Stimulated activated naive CD4-positive, alpha-beta T cell treated with Interleukin-2 at 50 U/mL for 16 hours (primary cell): ENCODE results near the gene PTPRT.

Experiments
- DNase-seq: peaks from one replicate; lab custom pipeline; 2025; lab: John Stamatoyannopoulos, UW

PTPRT gene

GRCh38 chr20:42795111-42795695 lies 394.5 kb downstream of the PTPRT start:
- DNase-seq, result no peak

GRCh38 chr20:42792052-42792451 lies 397.7 kb downstream of the PTPRT start:
- no peak for DNase-seq

- no peak for DNase-seq
Observed at GRCh38 chr20:42790111-42790510, 399.6 kb downstream of the PTPRT start.

GRCh38 chr20:42788707-42789106 lies 401.0 kb downstream of the PTPRT start:
- DNase-seq, result no peak

GRCh38 chr20:42785041-42785440 lies 404.7 kb downstream of the PTPRT start:
- no peak for DNase-seq

- no peak for DNase-seq
Observed at GRCh38 chr20:42779216-42779615, 410.5 kb downstream of the PTPRT start.

GRCh38 chr20:42775866-42776265 lies 413.8 kb downstream of the PTPRT start:
- no peak for DNase-seq

GRCh38 chr20:42775037-42775436 lies 414.7 kb downstream of the PTPRT start:
- DNase-seq, result no peak

- no peak for DNase-seq
Observed at GRCh38 chr20:42763015-42763414, 426.7 kb downstream of the PTPRT start.

GRCh38 chr20:42756991-42757390 lies 432.7 kb downstream of the PTPRT start:
- no peak for DNase-seq

GRCh38 chr20:42754706-42755105 lies 435.0 kb downstream of the PTPRT start:
- no peak for DNase-seq

GRCh38 chr20:42752620-42753019 lies 437.1 kb downstream of the PTPRT start:
- DNase-seq, result no peak

- DNase-seq, result no peak
Observed at GRCh38 chr20:42749556-42749955, 440.1 kb downstream of the PTPRT start.

GRCh38 chr20:42747765-42748411 lies 441.8 kb downstream of the PTPRT start:
- no peak for DNase-seq

GRCh38 chr20:42744756-42745465 lies 444.8 kb downstream of the PTPRT start:
- DNase-seq, result no peak

GRCh38 chr20:42742926-42743325 lies 446.8 kb downstream of the PTPRT start:
- DNase-seq, result no peak

- no peak for DNase-seq
Observed at GRCh38 chr20:42741906-42742305, 447.8 kb downstream of the PTPRT start.

- no peak for DNase-seq
Observed at GRCh38 chr20:42740226-42740870, 449.4 kb downstream of the PTPRT start.

GRCh38 chr20:42739683-42740082 lies 450.0 kb downstream of the PTPRT start:
- DNase-seq, result no peak

GRCh38 chr20:42735539-42735938 lies 454.2 kb downstream of the PTPRT start:
- no peak for DNase-seq

GRCh38 chr20:42734660-42735368 lies 454.9 kb downstream of the PTPRT start:
- DNase-seq, result no peak

GRCh38 chr20:42721923-42722322 lies 467.8 kb downstream of the PTPRT start:
- DNase-seq, result no peak
